HEK293 (cell line): ENCODE results near the gene TRAPPC8.

Experiments
- CTCF ChIA-PET: fragments of 350-600 bp; formaldehyde crosslinking; extraction: SDS; loops from one replicate; lab custom pipeline; 2021; ENCODE audit warnings: antibody characterized with exemption; lab: Yijun Ruan, JAX
- POLR2A ChIA-PET: fragments of 300-600 bp; formaldehyde crosslinking; extraction: SDS; loops from one replicate; lab custom pipeline; 2020; ENCODE audit warnings: antibody characterized with exemption, inconsistent platforms; lab: Yijun Ruan, JAX
- H3K27ac ChIP-seq: fragments of 200-500 bp; sonication (Bioruptor generic); 2 replicates; pipeline ENCODE4 v1.5.1; 2014; ENCODE audit warnings: low read depth, low read length, control low read depth, inconsistent platforms; ENCODE audit errors: extremely low read depth
- H3K36me3 ChIP-seq, 2 experiments: fragments of 200-500 bp in 1 of 2; sonication (Bioruptor generic) in 1 of 2; 1 replicate in 1 of 2; 2 replicates in 1 of 2; pipeline ENCODE4 v1.5.1; 2014 to 2017; ENCODE audit warnings: inconsistent platforms in 2 of 2, low read length in 2 of 2; ENCODE audit not compliant: control insufficient read depth in 2 of 2, insufficient read depth in 1 of 2
- H3K4me1 ChIP-seq: fragments of 200-500 bp; sonication (Bioruptor generic); 2 replicates; pipeline ENCODE4 v1.5.1; 2014; ENCODE audit warnings: mild to moderate bottlenecking, low read length, inconsistent platforms; ENCODE audit not compliant: control insufficient read depth, insufficient read depth
- H3K4me3 ChIP-seq: 2 replicates; pipeline ENCODE4 v1.5.1; 2011; ENCODE audit warnings: low read depth, mild to moderate bottlenecking, control low read depth, low read length, moderate library complexity
- H3K9me3 ChIP-seq: fragments of 200-500 bp; sonication (Bioruptor generic); 2 replicates; pipeline ENCODE4 v1.5.1; 2014; ENCODE audit warnings: low read depth, low read length, inconsistent platforms; ENCODE audit not compliant: control insufficient read depth, insufficient read depth
- BCL11B ChIP-seq: fragments of 450-650 bp; formaldehyde crosslinking; IDR thresholded peaks from 2 replicates; pipeline ENCODE4 v1.5.1; 2016; ENCODE audit warnings: low read depth, missing biosample characterization, missing genetic modification characterization
- CTCF ChIP-seq: fragments of 450-650 bp; formaldehyde crosslinking; IDR thresholded peaks from 2 replicates; pipeline ENCODE4 v1.5.1; 2016; ENCODE audit warnings: missing biosample characterization, missing genetic modification characterization
- EGR2 ChIP-seq: fragments of 450-650 bp; formaldehyde crosslinking; IDR thresholded peaks from 2 replicates; pipeline ENCODE4 v1.5.1; 2016; ENCODE audit warnings: low read depth, missing biosample characterization, missing genetic modification characterization
- HOXC10 ChIP-seq: sonication (generic); formaldehyde crosslinking; IDR thresholded peaks from 2 replicates; pipeline ENCODE4 v1.8.1; 2023; ENCODE audit warnings: mild to moderate bottlenecking, missing genetic modification reagents
- IKZF3 ChIP-seq: fragments of 450-650 bp; IDR thresholded peaks from 2 replicates; pipeline ENCODE4 v1.5.0; 2018; ENCODE audit warnings: missing biosample characterization, mild to moderate bottlenecking, missing genetic modification characterization, moderate library complexity
- KLF10 ChIP-seq: fragments of 450-650 bp; IDR thresholded peaks from 2 replicates; pipeline ENCODE4 v1.5.1; 2018; ENCODE audit warnings: missing biosample characterization, mild to moderate bottlenecking, missing genetic modification characterization
- KLF7 ChIP-seq: fragments of 450-650 bp; formaldehyde crosslinking; IDR thresholded peaks from 2 replicates; pipeline ENCODE4 v1.5.1; 2016; ENCODE audit warnings: missing biosample characterization, missing genetic modification characterization, borderline replicate concordance
- KLF8 ChIP-seq: fragments of 450-650 bp; formaldehyde crosslinking; IDR thresholded peaks from 2 replicates; pipeline ENCODE4 v1.5.1; 2016; ENCODE audit warnings: missing biosample characterization, missing genetic modification characterization
- OSR2 ChIP-seq: fragments of 450-650 bp; formaldehyde crosslinking; IDR thresholded peaks from 2 replicates; pipeline ENCODE4 v1.5.1; 2016; ENCODE audit warnings: missing biosample characterization, missing genetic modification characterization
- SETDB1 ChIP-seq: IDR thresholded peaks from one replicate; pipeline ENCODE4 v1.6.1; 2017; ENCODE audit warnings: mild to moderate bottlenecking, low read length, moderate library complexity, mixed read lengths; ENCODE audit not compliant: insufficient read length
- SP3 ChIP-seq: fragments of 450-650 bp; formaldehyde crosslinking; IDR thresholded peaks from 2 replicates; pipeline ENCODE4 v1.5.1; 2016; ENCODE audit warnings: missing biosample characterization, missing genetic modification characterization
- SP7 ChIP-seq: fragments of 450-650 bp; formaldehyde crosslinking; IDR thresholded peaks from 2 replicates; pipeline ENCODE4 v1.5.1; 2016; ENCODE audit warnings: missing biosample characterization, missing genetic modification characterization
- YY1 ChIP-seq: fragments of 450-650 bp; formaldehyde crosslinking; IDR thresholded peaks from 2 replicates; pipeline ENCODE4 v1.5.1; 2018; ENCODE audit warnings: missing biosample characterization, missing genetic modification characterization
- YY2 ChIP-seq: fragments of 450-650 bp; formaldehyde crosslinking; IDR thresholded peaks from 2 replicates; pipeline ENCODE4 v1.5.1; 2016; ENCODE audit warnings: missing biosample characterization, missing genetic modification characterization
- ZBTB17 ChIP-seq: fragments of 450-650 bp; formaldehyde crosslinking; IDR thresholded peaks from 2 replicates; pipeline ENCODE4 v1.5.1; 2016; ENCODE audit warnings: missing biosample characterization, missing genetic modification characterization
- ZNF114 ChIP-seq: fragments of 450-650 bp; formaldehyde crosslinking; IDR thresholded peaks from 2 replicates; pipeline ENCODE4 v1.5.0; 2017; ENCODE audit warnings: missing biosample characterization, missing genetic modification characterization
- ZNF138 ChIP-seq: fragments of 450-650 bp; formaldehyde crosslinking; IDR thresholded peaks from 2 replicates; pipeline ENCODE4 v1.5.1; 2016; ENCODE audit warnings: missing biosample characterization, missing genetic modification characterization, borderline replicate concordance
- ZNF140 ChIP-seq: fragments of 450-650 bp; formaldehyde crosslinking; IDR thresholded peaks from 2 replicates; pipeline ENCODE4 v1.5.1; 2016; ENCODE audit warnings: missing biosample characterization, missing genetic modification characterization
- ZNF24 ChIP-seq: fragments of 450-650 bp; formaldehyde crosslinking; IDR thresholded peaks from 2 replicates; pipeline ENCODE4 v1.5.1; 2016; ENCODE audit warnings: missing biosample characterization, missing genetic modification characterization
- ZNF274 ChIP-seq, 2 experiments: fragments of 200-500 bp in 1 of 2; fragments of 450-650 bp in 1 of 2; sonication (Bioruptor generic) in 1 of 2; formaldehyde crosslinking in 1 of 2; IDR thresholded peaks; 2 replicates each; pipeline versions ENCODE4 v1.5.1 to v1.6.1; 2014 to 2016; ENCODE audit warnings: borderline replicate concordance in 1 of 2, inconsistent platforms in 1 of 2, low read length in 1 of 2, missing biosample characterization in 1 of 2, missing genetic modification characterization in 1 of 2
- ZNF518A ChIP-seq: fragments of 450-650 bp; formaldehyde crosslinking; conservative IDR thresholded peaks from 2 replicates; pipeline ENCODE4 v1.5.1; 2016; ENCODE audit warnings: low read depth, missing biosample characterization, missing genetic modification characterization
- ZNF549 ChIP-seq: fragments of 450-650 bp; IDR thresholded peaks from 2 replicates; pipeline ENCODE4 v1.5.1; 2018; ENCODE audit warnings: missing biosample characterization, missing genetic modification characterization, mild to moderate bottlenecking, inconsistent platforms, moderate library complexity
- ZNF585B ChIP-seq: fragments of 450-650 bp; formaldehyde crosslinking; IDR thresholded peaks from 2 replicates; pipeline ENCODE4 v1.5.1; 2016; ENCODE audit warnings: missing biosample characterization, missing genetic modification characterization
- ZNF629 ChIP-seq: fragments of 450-650 bp; formaldehyde crosslinking; IDR thresholded peaks from 2 replicates; pipeline ENCODE4 v1.5.1; 2017; ENCODE audit warnings: missing biosample characterization, missing genetic modification characterization
- ZNF76 ChIP-seq: fragments of 450-650 bp; formaldehyde crosslinking; IDR thresholded peaks from 2 replicates; pipeline ENCODE4; 2016; ENCODE audit warnings: low read depth, missing biosample characterization, missing genetic modification characterization, borderline replicate concordance
- ZSCAN30 ChIP-seq: fragments of 450-650 bp; IDR thresholded peaks from 2 replicates; pipeline ENCODE4 v1.5.1; 2018; ENCODE audit warnings: missing biosample characterization, mild to moderate bottlenecking, missing genetic modification characterization, moderate library complexity
- TF ChIP-seq, protein P1 (sequence below): sonication (generic); formaldehyde crosslinking; IDR thresholded peaks from 2 replicates; pipeline ENCODE4 v1.8.1; 2022; ENCODE audit warnings: mild to moderate bottlenecking, moderate library complexity, missing genetic modification reagents
- TF ChIP-seq, protein P2 (sequence below): IDR thresholded peaks from 2 replicates; pipeline ENCODE4 v1.6.1; 2011; ENCODE audit warnings: mild to moderate bottlenecking, low read depth, low read length, borderline replicate concordance

Gene TRAPPC8

GRCh38 chr18:31942999-31943877, at the start of gene TRAPPC8:
Gene TRAPPC8, minus strand, starts transcription at chr18:31943128. Its CDS starts 364 bp downstream, at chr18:31942764.
- POLR2A ChIA-PET, result interaction anchor here (0.5 to 3.4 kb wide), 23 partner anchors 9 to 1612 kb away, joined by 3 to 30 read pairs (median 4); partner anchors contain the start of genes DSC3, RNF125 and RNF138
- no peaks in the 10 kb centered on the region for H3K9me3 ChIP-seq
- CTCF ChIA-PET, result interaction anchor here (0.7 to 2.4 kb wide), 7 partner anchors 12 to 173 kb away, joined by 3 to 9 read pairs (median 3); no protein-coding TSS in a partner anchor
- H3K27ac ChIP-seq, result peak within 1 kb of the TSS; percentile 81
- no peaks in the 10 kb centered on the region for H3K4me1 ChIP-seq
- peaks cover 0 to 5% of the 10 kb centered on the region in 2 experiments; a peak in 1 of 3 replicates for H3K36me3 ChIP-seq
- peak within 1 kb of the TSS; percentile 89 for H3K4me3 ChIP-seq
- no peak for TF ChIP-seq ZNF549
- TF ChIP-seq EGR2, result peak; percentile 80
- peak; percentile 70; the same call in 1 of the 2 replicates for TF ChIP-seq KLF10 (tag by site-specific recombination)
- TF ChIP-seq, protein P1, sequence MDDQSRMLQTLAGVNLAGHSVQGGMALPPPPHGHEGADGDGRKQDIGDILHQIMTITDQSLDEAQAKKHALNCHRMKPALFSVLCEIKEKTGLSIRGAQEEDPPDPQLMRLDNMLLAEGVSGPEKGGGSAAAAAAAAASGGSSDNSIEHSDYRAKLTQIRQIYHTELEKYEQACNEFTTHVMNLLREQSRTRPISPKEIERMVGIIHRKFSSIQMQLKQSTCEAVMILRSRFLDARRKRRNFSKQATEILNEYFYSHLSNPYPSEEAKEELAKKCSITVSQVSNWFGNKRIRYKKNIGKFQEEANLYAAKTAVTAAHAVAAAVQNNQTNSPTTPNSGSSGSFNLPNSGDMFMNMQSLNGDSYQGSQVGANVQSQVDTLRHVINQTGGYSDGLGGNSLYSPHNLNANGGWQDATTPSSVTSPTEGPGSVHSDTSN (CRISPR knock-in tag), result no peak; the same call in 1 of the 2 replicates
- TF ChIP-seq CTCF (tag by site-specific recombination), result peak; percentile 48; the same call in 1 of the 2 replicates
- peak; percentile 46; the same call in 1 of the 2 replicates for TF ChIP-seq ZNF140 (tag by site-specific recombination)
- TF ChIP-seq ZNF518A, result peak; percentile 44; the same call in 1 of the 2 replicates
- no peak for TF ChIP-seq ZNF114 (tag by site-specific recombination)
- TF ChIP-seq HOXC10 (CRISPR knock-in tag), result no peak
- no peak for TF ChIP-seq ZNF585B (tag by site-specific recombination)
- TF ChIP-seq, protein P2, sequence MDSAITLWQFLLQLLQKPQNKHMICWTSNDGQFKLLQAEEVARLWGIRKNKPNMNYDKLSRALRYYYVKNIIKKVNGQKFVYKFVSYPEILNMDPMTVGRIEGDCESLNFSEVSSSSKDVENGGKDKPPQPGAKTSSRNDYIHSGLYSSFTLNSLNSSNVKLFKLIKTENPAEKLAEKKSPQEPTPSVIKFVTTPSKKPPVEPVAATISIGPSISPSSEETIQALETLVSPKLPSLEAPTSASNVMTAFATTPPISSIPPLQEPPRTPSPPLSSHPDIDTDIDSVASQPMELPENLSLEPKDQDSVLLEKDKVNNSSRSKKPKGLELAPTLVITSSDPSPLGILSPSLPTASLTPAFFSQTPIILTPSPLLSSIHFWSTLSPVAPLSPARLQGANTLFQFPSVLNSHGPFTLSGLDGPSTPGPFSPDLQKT, result peak; percentile 65; the same call in 1 of the 2 replicates
- peak; percentile 16; the same call in 1 of the 2 replicates for TF ChIP-seq KLF8
- peak; percentile 92 for TF ChIP-seq ZNF76 (tag by site-specific recombination)
- peak; percentile 74 for TF ChIP-seq YY2
- TF ChIP-seq SP3, result peak; percentile 58
- no peak for TF ChIP-seq OSR2 (tag by site-specific recombination)
- TF ChIP-seq KLF7 (tag by site-specific recombination), result peak; percentile 50; the same call in 1 of the 2 replicates
- TF ChIP-seq SP7 (tag by site-specific recombination), result 0 out of 2 replicates have a peak, but pooled peaks have one; percentile 29
- peak; percentile 70 for TF ChIP-seq ZBTB17 (tag by site-specific recombination)
- no peak for TF ChIP-seq ZNF138 (tag by site-specific recombination)
- TF ChIP-seq ZNF629 (tag by site-specific recombination), result 0 out of 2 replicates have a peak, but pooled peaks have one; percentile 60
- no peak for TF ChIP-seq ZNF24
- peak; percentile 24 for TF ChIP-seq ZSCAN30 (tag by site-specific recombination)
- peak; percentile 98 for TF ChIP-seq IKZF3
- TF ChIP-seq SETDB1, result peak; percentile 47
- peak; percentile 82 for TF ChIP-seq YY1 (tag by site-specific recombination)
- no peak for TF ChIP-seq ZNF274 (IDR thresholded peaks at IDR 0.05; ENCODE audit: low read length)
- TF ChIP-seq ZNF274 (tag by site-specific recombination; IDR thresholded peaks at IDR 0.05; ENCODE audit: borderline replicate concordance), result no peak
- TF ChIP-seq BCL11B (tag by site-specific recombination), result peak; percentile 89; the same call in 1 of the 2 replicates
